Thymus (tissue), 11 donors: ENCODE measurements around the gene DLST. TPM values are rescaled to one million over a fixed set of nuclear protein-coding genes. Genes with fewer than 3 reads are reported as not detected.

Experiments
- DNase-seq, 9 donors: peaks; one replicate each; pipeline ENCODE4 v3.0.0-alpha.2; 2013; ENCODE audit warnings: low spot score in 9 of 9, low read depth in 6 of 9, missing footprints in 1 of 9
- H3K27ac ChIP-seq, 2 donors: one replicate each; pipeline ENCODE4 v1.5.1; 2013; ENCODE audit warnings: control low read depth in 1 of 2, low read depth in 1 of 2, low read length in 1 of 2, mild to moderate bottlenecking in 1 of 2, moderate library complexity in 1 of 2
- H3K27me3 ChIP-seq, 2 donors: one replicate each; pipeline ENCODE4 v1.5.1; 2013; ENCODE audit warnings: low read length in 1 of 2; ENCODE audit not compliant: control insufficient read depth in 2 of 2, insufficient read depth in 1 of 2
- H3K36me3 ChIP-seq, 2 donors: one replicate each; pipeline ENCODE4 v1.5.1; 2013; ENCODE audit warnings: low read length in 1 of 2, mild to moderate bottlenecking in 1 of 2, moderate library complexity in 1 of 2; ENCODE audit not compliant: control insufficient read depth in 2 of 2, insufficient read depth in 2 of 2
- H3K4me1 ChIP-seq, 2 donors: one replicate each; pipeline ENCODE4 v1.5.1; 2013; ENCODE audit warnings: low read length in 2 of 2; ENCODE audit not compliant: control insufficient read depth in 2 of 2, insufficient read depth in 2 of 2
- H3K4me3 ChIP-seq, 2 donors: one replicate each; pipeline ENCODE4 v1.5.1; 2013; ENCODE audit warnings: low read length in 2 of 2, control low read depth in 1 of 2, mild to moderate bottlenecking in 1 of 2
- H3K9me3 ChIP-seq, 2 donors: one replicate each; pipeline ENCODE4 v1.5.1; 2013; ENCODE audit warnings: low read length in 1 of 2, mild to moderate bottlenecking in 1 of 2; ENCODE audit not compliant: control insufficient read depth in 2 of 2, insufficient read depth in 1 of 2
- WGBS: extraction: QIAGEN DNeasy Blood & Tissue Kit; methylation state at CpG from one replicate; pipeline ENCODE4 v1.1.7; 2013; 5-methylcytosine and 5-hydroxymethylcytosine counted together
- polyA plus RNA-seq: library from polyadenylated mRNA; stranded (reverse); fragments of 200-250 nt; gene quantifications from one replicate; pipeline ENCODE4 v1.2.3, GENCODE V29; 2013
- total RNA-seq: library from RNA; stranded (reverse); fragments of 120-200 nt; gene quantifications from one replicate; pipeline ENCODE4 v1.2.4, GENCODE V29; 2013
- donor health status: healthy.

DLST gene
- total and polyA plus RNA-seq, 2 donors = 29.8 to 49.4 TPM

DNA sequence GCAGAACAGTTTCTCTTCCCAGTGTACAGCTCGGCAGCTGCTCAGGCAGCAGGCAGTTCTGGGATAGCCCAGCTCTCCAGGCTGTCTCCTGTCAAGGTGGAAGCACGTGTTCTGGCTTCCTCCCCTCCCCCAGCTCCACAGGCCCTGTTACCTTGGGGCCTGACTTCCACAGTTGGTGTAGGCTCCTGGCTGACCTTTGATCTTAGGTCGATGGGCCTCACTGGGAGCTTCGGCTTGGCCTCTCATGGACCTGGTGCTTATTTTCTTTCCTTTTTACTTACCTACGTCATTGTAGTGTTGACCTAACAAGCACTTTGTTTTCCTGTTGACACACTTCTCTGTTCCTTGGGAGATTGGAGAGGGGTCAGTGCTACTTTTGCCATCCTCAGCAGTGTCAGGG, 17.0 kb downstream of the DLST start:
- H3K27ac ChIP-seq = no peak overlapping the region
- H3K4me1 ChIP-seq = no peaks in the 10 kb centered on the region
- DNase-seq = no peak
- 97% methylated on average over 5 of the region's 5 CpGs for WGBS
- H3K4me3 ChIP-seq = no peak overlapping the region
- no peaks in the 10 kb centered on the region for H3K27me3 ChIP-seq
- no peaks in the 10 kb centered on the region for H3K9me3 ChIP-seq
- peaks cover 87 to 96% of the 10 kb centered on the region in 2 donors for H3K36me3 ChIP-seq

DNA sequence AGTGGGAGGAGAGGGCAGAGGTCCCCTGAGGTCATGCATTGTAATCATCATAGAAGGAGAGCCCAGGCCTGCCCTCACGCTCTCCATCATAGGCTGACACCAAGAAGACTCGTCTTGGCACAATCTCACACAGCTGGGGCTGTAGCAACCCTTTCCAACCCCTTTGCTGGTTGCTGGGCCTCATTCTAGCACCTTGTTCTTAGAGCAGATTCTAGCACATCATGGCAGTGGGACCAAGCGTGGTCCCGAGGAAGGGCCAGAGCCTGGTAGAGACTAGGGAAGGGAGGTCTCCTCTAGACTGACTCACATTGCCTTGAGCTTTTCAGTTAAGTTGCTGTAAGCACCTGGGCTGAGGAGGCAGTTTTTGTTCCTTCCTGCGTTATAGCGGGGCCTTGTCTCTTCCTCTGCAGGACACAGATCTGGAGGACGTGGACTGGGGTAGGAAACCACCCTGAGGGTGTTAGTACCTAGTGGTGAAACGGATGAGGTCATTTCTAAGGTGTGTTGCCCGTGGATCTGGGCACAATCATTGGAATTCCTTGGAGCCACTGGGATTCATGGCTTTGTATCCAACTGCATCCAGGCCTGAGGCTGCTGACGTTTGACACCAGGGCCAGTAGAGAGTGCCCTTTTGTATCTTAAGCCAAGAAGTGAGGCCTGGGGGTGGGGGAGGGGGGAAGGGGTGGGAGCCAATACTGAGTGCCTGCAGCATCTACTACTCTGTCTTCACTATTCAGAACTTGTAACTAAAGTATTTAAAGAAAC, 21.4 kb downstream of the DLST start:
- Histone ChIP-seq H3K27ac (no peak overlapping the region), H3K4me1 (peaks cover 0 to 25% of the 10 kb centered on the region in 2 donors), H3K36me3 (peaks cover 77 to 78% of the 10 kb centered on the region in 2 donors), H3K9me3 (no peaks in the 10 kb centered on the region), H3K4me3 (no peak overlapping the region), H3K27me3 (no peaks in the 10 kb centered on the region)
- WGBS = 90% methylated on average over 10 of the region's 10 CpGs
- DNase-seq = no peak

DNA sequence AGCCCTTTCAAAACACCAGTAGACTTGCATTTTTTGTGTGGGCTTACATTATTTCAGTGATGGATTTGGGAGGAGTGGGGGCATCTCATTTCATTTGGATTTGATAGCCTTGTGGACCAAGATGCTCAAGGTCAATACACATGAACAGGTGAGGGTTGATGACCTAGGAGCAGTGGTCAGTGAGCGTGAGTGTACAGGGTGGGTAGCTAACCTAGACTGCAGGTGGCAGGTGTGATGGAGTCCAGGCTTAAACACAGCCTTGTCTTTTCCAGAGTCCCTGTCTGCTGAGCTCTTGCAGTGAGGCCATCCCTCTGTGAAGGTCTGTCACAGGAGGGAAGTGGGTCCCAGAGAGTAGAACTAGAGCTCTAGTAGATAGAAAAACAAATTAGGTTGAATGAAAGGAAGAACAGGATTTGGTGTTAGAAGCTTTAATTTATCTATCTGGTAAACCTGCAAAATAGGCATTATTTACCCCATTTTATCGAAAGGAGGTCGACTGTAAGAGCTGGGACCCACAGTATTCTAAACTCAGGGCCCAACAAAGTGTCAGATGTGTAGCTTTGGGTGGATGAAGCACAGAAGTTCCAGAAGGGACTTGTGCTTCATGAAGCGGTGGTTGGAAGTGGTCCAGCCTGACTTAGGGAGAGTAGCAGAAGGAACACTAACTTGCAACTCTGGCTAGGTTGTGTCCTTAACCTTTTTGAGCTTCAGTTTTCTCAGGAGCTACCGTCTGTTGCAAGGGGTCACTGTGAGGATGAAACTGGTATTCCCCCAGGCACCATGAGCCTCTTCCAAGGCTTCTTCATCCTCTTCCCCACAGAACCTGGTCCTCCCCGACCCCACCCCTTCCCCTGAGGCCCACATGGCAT, 23.2 kb downstream of the DLST start:
- H3K9me3 ChIP-seq = no peaks in the 10 kb centered on the region
- no peak overlapping the region for H3K4me3 ChIP-seq
- WGBS = 97% methylated on average over 6 of the region's 6 CpGs
- peaks cover 60% of the 10 kb centered on the region in 2 donors for H3K36me3 ChIP-seq
- no peak for DNase-seq
- peaks cover 0 to 36% of the 10 kb centered on the region in 2 donors for H3K4me1 ChIP-seq
- no peak overlapping the region for H3K27ac ChIP-seq
- no peaks in the 10 kb centered on the region for H3K27me3 ChIP-seq

DNA sequence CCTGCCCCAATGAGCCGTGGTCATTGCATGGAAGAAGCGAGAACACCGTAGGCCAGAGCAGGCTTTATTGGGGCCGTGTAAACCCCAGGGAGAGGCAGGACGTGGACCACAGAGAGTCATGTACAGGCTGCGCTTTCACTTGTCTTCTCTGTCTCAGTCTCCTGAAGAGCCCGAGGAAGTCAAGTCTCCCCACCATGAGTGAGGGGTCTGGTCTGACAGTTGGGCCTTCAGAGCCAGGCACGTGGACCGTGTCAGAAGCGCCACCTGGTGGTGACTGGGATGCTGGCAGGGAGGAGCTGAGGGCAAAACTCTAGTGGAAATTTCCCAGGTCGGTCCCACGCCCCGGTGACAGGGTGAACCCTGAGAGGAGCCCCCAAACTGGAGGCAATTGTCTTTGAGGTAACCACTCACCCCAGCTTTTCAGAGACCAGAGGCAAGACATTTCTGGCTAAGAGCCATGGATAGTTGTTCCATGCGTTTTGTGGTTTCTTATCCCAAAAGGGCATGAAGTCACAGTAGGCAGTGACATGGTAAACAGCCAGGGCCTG, 24.0 kb downstream of the DLST start:
- peaks cover 52 to 53% of the 10 kb centered on the region in 2 donors for H3K36me3 ChIP-seq
- H3K27ac ChIP-seq = no peak overlapping the region
- WGBS = 55% methylated on average over 14 of the region's 14 CpGs

DNA sequence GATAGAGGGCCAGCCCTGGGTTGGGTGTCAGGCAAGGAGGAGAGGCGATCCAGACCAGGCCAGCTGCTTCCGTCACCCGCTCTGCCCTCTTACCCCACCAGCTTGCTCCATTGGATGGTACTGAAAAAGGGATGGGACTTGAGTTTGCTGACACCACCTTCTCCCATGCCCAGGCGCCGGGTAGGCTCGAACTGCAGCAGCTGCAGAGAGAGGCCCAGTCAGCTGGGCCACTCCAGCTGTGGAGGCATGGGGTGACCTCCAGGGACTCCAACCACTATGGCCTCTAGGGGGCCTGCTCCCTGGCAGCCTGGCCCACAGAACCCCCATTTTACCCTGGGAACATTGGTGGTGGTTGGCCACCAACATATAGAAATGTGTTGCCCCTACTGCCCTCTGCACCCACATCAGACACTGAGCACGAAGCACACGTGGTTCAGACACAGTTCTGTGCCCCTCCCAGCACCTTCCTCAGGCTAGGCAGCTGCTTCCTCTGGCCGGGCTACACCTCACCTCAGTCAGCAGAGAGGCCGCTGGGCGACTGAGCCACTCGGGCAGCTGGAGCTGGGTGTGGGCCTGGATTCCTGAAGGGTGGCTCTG, 25.3 kb downstream of the DLST start:
- Histone ChIP-seq H3K27me3 (no peaks in the 10 kb centered on the region), H3K36me3 (peaks cover 39% of the 10 kb centered on the region in 2 donors), H3K4me3 (no peak overlapping the region), H3K27ac (no peak overlapping the region), H3K9me3 (no peaks in the 10 kb centered on the region), H3K4me1 (peaks cover 0 to 47% of the 10 kb centered on the region in 2 donors)
- WGBS = 59% methylated on average over 12 of the region's 12 CpGs
- DNase-seq = peak in 2 of 9 donors; percentile 36 to 47

More for the DNA sequence above, 24.0 kb downstream of the DLST start:
- Histone ChIP-seq H3K27me3 (no peaks in the 10 kb centered on the region), H3K9me3 (no peaks in the 10 kb centered on the region), H3K4me1 (peaks cover 0 to 36% of the 10 kb centered on the region in 2 donors), H3K4me3 (no peak overlapping the region)
- peak in 7 of 9 donors; percentile 33 to 72 (median 56) for DNase-seq

DNA sequence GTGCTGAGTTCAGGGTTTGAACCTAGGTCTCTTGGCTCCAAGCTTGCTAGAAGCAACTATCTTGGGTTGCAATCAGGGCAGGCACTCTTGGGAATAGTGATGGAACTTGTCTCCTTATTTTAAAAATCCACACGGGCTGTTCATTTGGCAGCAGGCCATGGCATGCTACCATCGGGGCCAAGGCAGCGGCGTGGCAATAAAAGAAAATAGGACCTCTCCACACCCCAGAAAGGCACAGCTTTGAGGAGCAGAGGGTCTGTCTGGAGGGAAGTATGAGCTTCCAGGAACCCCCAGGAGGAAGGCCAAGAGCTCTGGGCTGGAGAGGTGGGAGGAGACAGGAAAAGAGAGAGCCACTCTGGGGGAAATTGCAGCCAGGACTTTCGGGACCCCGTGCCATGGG, 26.0 kb downstream of the DLST start:
- WGBS = 89% methylated on average over 6 of the region's 6 CpGs
- Histone ChIP-seq H3K4me1 (peaks cover 2 to 54% of the 10 kb centered on the region in 2 donors), H3K27me3 (no peaks in the 10 kb centered on the region), H3K27ac (no peak overlapping the region), H3K9me3 (no peaks in the 10 kb centered on the region), H3K4me3 (no peak overlapping the region), H3K36me3 (peaks cover 32% of the 10 kb centered on the region in 2 donors)
- no peak for DNase-seq

DNA sequence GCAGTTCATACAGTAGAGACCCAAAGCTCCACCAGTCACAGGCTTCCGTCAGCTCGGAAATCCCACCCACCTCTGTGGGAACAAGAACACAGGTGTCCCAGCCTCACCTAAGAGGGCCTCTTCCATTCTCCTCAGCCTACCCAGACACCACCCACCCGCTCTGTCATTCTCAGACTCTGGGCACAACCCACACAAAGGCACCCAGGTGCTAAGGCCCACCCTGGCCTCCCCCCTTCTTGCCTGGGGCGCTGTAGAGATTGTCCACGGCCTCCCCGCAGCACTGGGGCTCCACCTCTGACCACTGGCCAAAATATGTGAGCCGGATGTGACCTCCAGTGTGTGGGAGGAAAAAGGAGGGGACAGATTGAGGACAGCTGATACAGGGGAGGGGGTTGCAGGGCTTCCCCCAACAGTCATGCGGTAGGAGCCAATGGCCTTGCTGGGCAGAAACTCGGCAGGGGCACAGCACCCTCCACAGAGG, 27.2 kb downstream of the DLST start:
- Histone ChIP-seq H3K4me1 (peaks cover 9 to 65% of the 10 kb centered on the region in 2 donors), H3K36me3 (peaks cover 22 to 24% of the 10 kb centered on the region in 2 donors), H3K4me3 (no peak overlapping the region), H3K27me3 (no peaks in the 10 kb centered on the region), H3K27ac (no peak overlapping the region), H3K9me3 (no peaks in the 10 kb centered on the region)
- no peak for DNase-seq
- 94% methylated on average over 9 of the region's 9 CpGs for WGBS

DNA sequence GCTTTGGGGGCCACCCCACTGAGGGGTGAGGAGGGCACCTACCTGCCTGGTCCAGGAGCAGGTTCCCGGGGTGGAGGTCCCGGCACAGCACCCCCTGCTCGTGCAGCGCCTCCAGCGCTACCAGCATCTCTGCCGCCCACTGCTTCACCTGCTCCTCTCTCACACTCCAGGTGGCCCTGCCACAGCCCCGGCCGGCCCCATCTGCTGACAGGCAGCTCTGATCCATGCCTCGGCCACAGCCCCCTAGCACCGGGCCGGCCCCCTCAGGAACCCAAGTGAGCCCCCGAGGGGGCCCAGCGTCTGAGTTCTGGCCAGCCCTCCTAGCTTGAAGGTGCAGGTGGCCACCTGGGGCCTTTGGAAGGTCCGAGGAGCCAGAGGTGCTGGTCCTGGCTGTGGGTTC, 27.8 kb downstream of the DLST start:
- WGBS = 96% methylated on average over 14 of the region's 14 CpGs
- Histone ChIP-seq H3K27ac (no peak overlapping the region), H3K36me3 (peaks cover 17 to 18% of the 10 kb centered on the region in 2 donors), H3K4me3 (no peak overlapping the region), H3K4me1 (peaks cover 9 to 71% of the 10 kb centered on the region in 2 donors), H3K9me3 (no peaks in the 10 kb centered on the region), H3K27me3 (no peaks in the 10 kb centered on the region)
- DNase-seq = no peak
